ENCODE data around the gene CLCN2.
"Not testable (repeated sequence)": the region's sequence is repeated elsewhere in the genome, so short reads cannot be mapped to it uniquely, and the experiment has no call there.

CLCN2 gene

GRCh38 chr3:184347321-184348056, 13.9 kb downstream of the CLCN2 start:
- H3K27ac Mint-ChIP-seq: no peak overlapping the region
- peaks cover 3% of the 10 kb centered on the region for H3K36me3 Mint-ChIP-seq (ENCODE audit: low read depth)
- no peak overlapping the region for H3K4me3 Mint-ChIP-seq
- H3K27me3 Mint-ChIP-seq: no peaks in the 10 kb centered on the region
- no peaks in the 10 kb centered on the region for H3K9me3 Mint-ChIP-seq
- no peaks in the 10 kb centered on the region for H3K4me1 Mint-ChIP-seq (ENCODE audit: low read depth)

GRCh38 chr3:184346480-184347190, 14.8 kb downstream of the CLCN2 start:
- Mint-ChIP-seq H3K9me3 (no peaks in the 10 kb centered on the region), H3K27ac (no peak overlapping the region), H3K4me3 (no peak overlapping the region), H3K36me3 (ENCODE audit: low read depth) (peaks cover 3% of the 10 kb centered on the region), H3K27me3 (no peaks in the 10 kb centered on the region), H3K4me1 (ENCODE audit: low read depth) (no peaks in the 10 kb centered on the region)

- H3K27me3 Mint-ChIP-seq: no peaks in the 10 kb centered on the region
- no peak overlapping the region for H3K27ac Mint-ChIP-seq
- no peaks in the 10 kb centered on the region for H3K9me3 Mint-ChIP-seq
- H3K4me1 Mint-ChIP-seq (ENCODE audit: low read depth): no peaks in the 10 kb centered on the region
- H3K4me3 Mint-ChIP-seq: no peak overlapping the region
- H3K36me3 Mint-ChIP-seq (ENCODE audit: low read depth): peaks cover 3% of the 10 kb centered on the region
These were observed 15.9 kb downstream of the CLCN2 start for GRCh38 chr3:184345317-184346144.

- Mint-ChIP-seq H3K27me3 (no peaks in the 10 kb centered on the region), H3K36me3 (ENCODE audit: low read depth) (peaks cover 3% of the 10 kb centered on the region), H3K9me3 (no peaks in the 10 kb centered on the region), H3K4me3 (no peak overlapping the region), H3K27ac (no peak overlapping the region), H3K4me1 (ENCODE audit: low read depth) (no peaks in the 10 kb centered on the region)
These were observed 16.7 kb downstream of the CLCN2 start for GRCh38 chr3:184344579-184345316.

GRCh38 chr3:184343200-184343876, 18.1 kb downstream of the CLCN2 start:
- H3K9me3 Mint-ChIP-seq: no peaks in the 10 kb centered on the region
- no peaks in the 10 kb centered on the region for H3K4me1 Mint-ChIP-seq (ENCODE audit: low read depth)
- H3K4me3 Mint-ChIP-seq: no peak overlapping the region
- H3K36me3 Mint-ChIP-seq (ENCODE audit: low read depth): peaks cover 3% of the 10 kb centered on the region
- H3K27me3 Mint-ChIP-seq: no peaks in the 10 kb centered on the region
- H3K27ac Mint-ChIP-seq: no peak overlapping the region

- H3K27ac Mint-ChIP-seq: no peak overlapping the region
- peaks cover 12% of the 10 kb centered on the region for H3K4me1 Mint-ChIP-seq (ENCODE audit: low read depth)
- H3K9me3 Mint-ChIP-seq: no peaks in the 10 kb centered on the region
- peaks cover 3% of the 10 kb centered on the region for H3K36me3 Mint-ChIP-seq (ENCODE audit: low read depth)
- H3K4me3 Mint-ChIP-seq: no peak overlapping the region
- H3K27me3 Mint-ChIP-seq: no peaks in the 10 kb centered on the region
These were observed 19.5 kb downstream of the CLCN2 start for GRCh38 chr3:184341925-184342324.

GRCh38 chr3:184339451-184340135, 21.8 kb downstream of the CLCN2 start:
- not testable (repeated sequence) for H3K4me3 Mint-ChIP-seq; H3K27me3 Mint-ChIP-seq; H3K36me3 Mint-ChIP-seq (ENCODE audit: low read depth); H3K27ac Mint-ChIP-seq; H3K9me3 Mint-ChIP-seq
- peaks cover 29% of the 10 kb centered on the region for H3K4me1 Mint-ChIP-seq (ENCODE audit: low read depth)

- peaks cover 14% of the 10 kb centered on the region for H3K36me3 Mint-ChIP-seq (ENCODE audit: low read depth)
- no peak overlapping the region for H3K27ac Mint-ChIP-seq
- peaks cover 35% of the 10 kb centered on the region for H3K4me1 Mint-ChIP-seq (ENCODE audit: low read depth)
- H3K9me3 Mint-ChIP-seq: no peaks in the 10 kb centered on the region
- no peaks in the 10 kb centered on the region for H3K27me3 Mint-ChIP-seq
- H3K4me3 Mint-ChIP-seq: no peak overlapping the region
These were observed 22.4 kb downstream of the CLCN2 start for GRCh38 chr3:184339001-184339400.

- Mint-ChIP-seq H3K27ac (no peak overlapping the region), H3K36me3 (ENCODE audit: low read depth) (peaks cover 18% of the 10 kb centered on the region), H3K27me3 (no peaks in the 10 kb centered on the region), H3K4me1 (ENCODE audit: low read depth) (peaks cover 40% of the 10 kb centered on the region), H3K9me3 (no peaks in the 10 kb centered on the region), H3K4me3 (no peak overlapping the region)
These were observed 22.9 kb downstream of the CLCN2 start for GRCh38 chr3:184338511-184338945.

GRCh38 chr3:184337981-184338380, 23.4 kb downstream of the CLCN2 start:
- Mint-ChIP-seq H3K36me3 (ENCODE audit: low read depth) (peaks cover 24% of the 10 kb centered on the region), H3K4me1 (ENCODE audit: low read depth) (peaks cover 45% of the 10 kb centered on the region), H3K4me3 (no peak overlapping the region), H3K27ac (no peak overlapping the region), H3K9me3 (no peaks in the 10 kb centered on the region), H3K27me3 (no peaks in the 10 kb centered on the region)

GRCh38 chr3:184337399-184337714, 24.0 kb downstream of the CLCN2 start, which contains the start of gene FAM131A:
Gene FAM131A, plus strand, starts transcription at chr3:184337600. Its CDS starts 31 bp downstream, at chr3:184337631.
- Mint-ChIP-seq H3K9me3 (no peaks in the 10 kb centered on the region), H3K27ac (peak within 1 kb of the TSS; percentile 81), H3K4me1 (ENCODE audit: low read depth) (peaks cover 52% of the 10 kb centered on the region), H3K4me3 (peak within 1 kb of the TSS; percentile 88), H3K27me3 (no peaks in the 10 kb centered on the region), H3K36me3 (ENCODE audit: low read depth) (peaks cover 30% of the 10 kb centered on the region)

- no peaks in the 10 kb centered on the region for H3K27me3 Mint-ChIP-seq
- peak overlapping the region; percentile 88 for H3K4me3 Mint-ChIP-seq
- H3K4me1 Mint-ChIP-seq (ENCODE audit: low read depth): peaks cover 57% of the 10 kb centered on the region
- peak overlapping the region; percentile 81 for H3K27ac Mint-ChIP-seq
- peaks cover 36% of the 10 kb centered on the region for H3K36me3 Mint-ChIP-seq (ENCODE audit: low read depth)
- H3K9me3 Mint-ChIP-seq: no peaks in the 10 kb centered on the region
These were observed 24.6 kb downstream of the CLCN2 start for GRCh38 chr3:184336547-184337398.
